ENCODE data around the gene ANGEL1.

ANGEL1 gene

GRCh38 chr14:76776428-76777251 lies 36.0 kb downstream of the ANGEL1 start:
- peaks cover 60% of the 10 kb centered on the region for H3K4me1 Mint-ChIP-seq
- H3K4me3 Mint-ChIP-seq = no peak overlapping the region
- H3K27me3 Mint-ChIP-seq (ENCODE audit: low read depth, poor library complexity) = peaks cover 8% of the 10 kb centered on the region
- DNase-seq = no peak
- TF ChIP-seq CTCF (IDR thresholded peaks at IDR 0.05) = no peak
- H3K27ac Mint-ChIP-seq = no peak overlapping the region
- no peaks in the 10 kb centered on the region for H3K9me3 Mint-ChIP-seq
- peaks cover 23% of the 10 kb centered on the region for H3K36me3 Mint-ChIP-seq (ENCODE audit: low read depth)

GRCh38 chr14:76775695-76776427 lies 36.8 kb downstream of the ANGEL1 start:
- no peak for TF ChIP-seq CTCF (IDR thresholded peaks at IDR 0.05)
- Mint-ChIP-seq H3K4me1 (peaks cover 63% of the 10 kb centered on the region), H3K36me3 (ENCODE audit: low read depth) (peaks cover 23% of the 10 kb centered on the region)

GRCh38 chr14:76774821-76775694 lies 37.6 kb downstream of the ANGEL1 start:
- Mint-ChIP-seq H3K4me3 (no peak overlapping the region), H3K27me3 (ENCODE audit: low read depth, poor library complexity) (peaks cover 11% of the 10 kb centered on the region), H3K36me3 (ENCODE audit: low read depth) (peaks cover 21% of the 10 kb centered on the region), H3K9me3 (no peaks in the 10 kb centered on the region), H3K27ac (peak overlapping the region; percentile 56), H3K4me1 (peaks cover 56% of the 10 kb centered on the region)
- no peak for DNase-seq
- no peak for TF ChIP-seq CTCF (IDR thresholded peaks at IDR 0.05)

More at GRCh38 chr14:76775695-76776427, 36.8 kb downstream of the ANGEL1 start:
- Mint-ChIP-seq H3K27me3 (ENCODE audit: low read depth, poor library complexity) (peaks cover 8% of the 10 kb centered on the region), H3K4me3 (no peak overlapping the region), H3K9me3 (no peaks in the 10 kb centered on the region), H3K27ac (no peak overlapping the region)
- DNase-seq = no peak

DNA sequence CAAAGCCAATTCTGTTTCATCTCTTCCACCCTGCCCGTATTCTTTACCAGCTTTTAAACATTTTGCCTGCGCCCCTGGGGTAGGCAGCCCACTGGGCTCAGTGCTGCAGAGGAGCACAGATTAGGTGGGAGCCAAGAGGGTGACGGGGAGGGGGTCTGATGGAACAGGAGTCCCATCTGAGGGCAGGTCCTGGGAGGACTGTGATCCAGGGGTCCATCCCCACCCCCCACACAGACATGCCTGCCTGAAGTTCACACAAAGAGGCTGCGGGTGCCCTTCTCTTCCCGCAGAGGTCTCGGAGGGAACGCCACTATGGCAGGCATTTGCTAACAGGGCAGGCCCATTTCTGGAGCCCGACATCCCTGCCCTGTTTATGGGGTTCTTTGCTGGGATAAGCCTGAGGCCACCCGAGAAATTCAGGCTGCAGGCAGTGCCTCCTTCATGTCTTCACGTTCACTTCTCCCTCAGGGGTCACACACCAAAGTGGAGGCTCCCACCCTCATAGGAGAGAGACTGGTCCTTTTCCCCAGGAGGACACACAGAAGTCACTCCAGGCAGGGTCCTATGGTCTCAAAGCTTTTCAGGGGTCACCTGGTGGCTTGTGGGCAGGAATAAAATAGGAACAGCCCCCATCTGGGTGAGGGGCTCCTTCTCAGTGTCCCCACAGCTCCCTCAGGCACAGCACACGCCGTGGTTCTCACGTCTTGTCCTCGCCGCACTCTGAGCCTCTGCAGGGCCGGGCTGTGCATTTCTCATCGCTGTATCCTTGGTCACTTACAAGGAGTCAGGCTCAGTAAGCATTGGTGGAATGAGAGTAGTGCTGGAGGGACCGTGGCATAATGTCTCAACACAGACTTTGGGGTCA lies 38.5 kb downstream of the ANGEL1 start:
- Mint-ChIP-seq H3K9me3 (no peaks in the 10 kb centered on the region), H3K4me3 (no peak overlapping the region), H3K36me3 (ENCODE audit: low read depth) (peaks cover 22% of the 10 kb centered on the region), H3K27ac (peak overlapping the region; percentile 38), H3K27me3 (ENCODE audit: low read depth, poor library complexity) (peaks cover 11% of the 10 kb centered on the region), H3K4me1 (peaks cover 53% of the 10 kb centered on the region)
- no peak for DNase-seq
- TF ChIP-seq CTCF (IDR thresholded peaks at IDR 0.05) = no peak

DNA sequence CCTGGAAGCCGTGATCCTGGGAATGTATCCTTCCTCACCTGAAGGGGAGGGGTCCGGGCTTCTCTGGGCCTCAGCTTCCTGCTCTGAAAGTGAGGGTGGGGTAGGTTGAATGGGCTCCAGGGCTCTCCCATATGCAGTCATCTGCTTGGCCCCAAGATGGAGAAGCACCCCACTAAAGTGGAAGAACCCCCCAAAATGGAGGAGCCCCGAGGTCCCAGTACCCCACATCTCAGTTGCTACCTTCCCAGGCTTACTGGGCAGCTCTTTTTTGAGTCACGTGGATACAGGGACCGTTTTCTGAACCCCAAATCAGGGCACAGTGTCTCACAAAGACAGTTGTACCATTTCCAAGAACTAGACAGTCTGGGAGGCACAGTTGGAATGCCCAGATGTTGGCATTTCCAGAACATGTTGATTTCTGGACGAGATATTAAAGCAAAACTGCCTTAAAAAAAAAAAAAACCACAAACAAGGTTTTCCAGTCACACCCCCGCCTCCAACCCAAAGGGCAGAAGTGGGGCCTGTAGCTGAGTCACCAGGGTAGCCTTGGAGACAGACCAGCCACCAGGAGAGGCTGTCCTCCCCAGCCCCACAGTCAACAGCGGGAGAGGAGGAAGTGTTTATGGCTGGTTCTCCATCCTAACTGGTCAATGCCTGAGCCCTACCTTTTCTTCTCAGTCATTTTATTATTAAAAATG lies 39.3 kb downstream of the ANGEL1 start:
- Mint-ChIP-seq H3K9me3 (no peaks in the 10 kb centered on the region), H3K4me1 (peaks cover 58% of the 10 kb centered on the region), H3K27ac (peak overlapping the region; percentile 57), H3K27me3 (ENCODE audit: low read depth, poor library complexity) (peaks cover 11% of the 10 kb centered on the region), H3K36me3 (ENCODE audit: low read depth) (peaks cover 18% of the 10 kb centered on the region), H3K4me3 (no peak overlapping the region)
- TF ChIP-seq CTCF (IDR thresholded peaks at IDR 0.05) = no peak
- no peak for DNase-seq
